Neural cell (in vitro differentiated cells): ENCODE measurements around the gene HBG1. TPM values are rescaled to one million over a fixed set of nuclear protein-coding genes. Genes with fewer than 3 reads are reported as not detected.

Experiments
- H2AFZ ChIP-seq: fragments of 200-600, 300-800 bp; sonication (generic), shearing (Covaris generic); 2 replicates; pipeline ENCODE4 v1.6.0; 2014; ENCODE audit warnings: low read depth, mild to moderate bottlenecking, antibody characterized with exemption, low read length, moderate library complexity
- H3F3A ChIP-seq: fragments of 200-600 bp; shearing (Covaris generic); 2 replicates; pipeline ENCODE4 v1.6.1; 2016; ENCODE audit warnings: mild to moderate bottlenecking, moderate library complexity, mixed read lengths, antibody characterized with exemption, low read length; ENCODE audit not compliant: insufficient read depth, poor library complexity, severe bottlenecking
- H3K27ac ChIP-seq: fragments of 200-600, 300-800 bp; sonication (generic), shearing (Covaris generic); 2 replicates; pipeline ENCODE4 v1.5.1; 2014; ENCODE audit warnings: mild to moderate bottlenecking, low read length, moderate library complexity
- H3K27me3 ChIP-seq: fragments of 300-800, 200-600 bp; sonication (generic), shearing (Covaris generic); 2 replicates; pipeline ENCODE4 v1.6.0; 2014; ENCODE audit warnings: mild to moderate bottlenecking, low read depth, low read length, moderate library complexity; ENCODE audit not compliant: insufficient read depth
- H3K36me3 ChIP-seq: fragments of 300-800, 200-600 bp; sonication (generic), shearing (Covaris generic); 2 replicates; pipeline ENCODE4 v1.5.1; 2014; ENCODE audit warnings: mild to moderate bottlenecking, antibody characterized with exemption, low read length, moderate library complexity; ENCODE audit not compliant: insufficient read depth
- H3K4me2 ChIP-seq: fragments of 300-800, 200-600 bp; sonication (generic), shearing (Covaris generic); 2 replicates; pipeline ENCODE4 v1.6.0; 2014; ENCODE audit warnings: mild to moderate bottlenecking, low read length
- H3K4me3 ChIP-seq: fragments of 300-800, 200-600 bp; sonication (generic), shearing (Covaris generic); 2 replicates; pipeline ENCODE4 v1.5.1; 2014; ENCODE audit warnings: mild to moderate bottlenecking, low read length, moderate library complexity
- H3K79me2 ChIP-seq: fragments of 200-600 bp; shearing (Covaris generic); replicated peaks from 2 replicates; pipeline ENCODE4 v1.6.0; 2014; ENCODE audit warnings: mild to moderate bottlenecking, low read length, moderate library complexity; ENCODE audit not compliant: insufficient read depth
- H3K9ac ChIP-seq: fragments of 300-800, 200-600 bp; sonication (generic), shearing (Covaris generic); 2 replicates; pipeline ENCODE4 v1.6.1; 2016; ENCODE audit warnings: mild to moderate bottlenecking, low read length, mixed read lengths
- H3K9me2 ChIP-seq: fragments of 200-600 bp; shearing (Covaris generic); 2 replicates; pipeline ENCODE4 v1.6.1; 2016; ENCODE audit warnings: mild to moderate bottlenecking, low read length, mixed read lengths; ENCODE audit not compliant: insufficient read depth
- H3K9me3 ChIP-seq: fragments of 200-600, 300-800 bp; sonication (generic), shearing (Covaris generic); 2 replicates; pipeline ENCODE4 v1.6.1; 2016; ENCODE audit warnings: mild to moderate bottlenecking, mixed run types, low read length, moderate library complexity, mixed read lengths
- H4K20me1 ChIP-seq: fragments of 200-600 bp; shearing (Covaris generic); 2 replicates; pipeline ENCODE4 v1.6.1; 2016; ENCODE audit warnings: mild to moderate bottlenecking, mixed run types; ENCODE audit not compliant: insufficient read depth
- CTCF ChIP-seq: fragments of 450-650 bp; IDR thresholded peaks from 2 replicates; pipeline ENCODE4 v1.5.1; 2014; ENCODE audit warnings: antibody characterized with exemption, mild to moderate bottlenecking, moderate library complexity; ENCODE audit not compliant: poor library complexity, severe bottlenecking
- EP300 ChIP-seq: fragments of 450-650 bp; conservative IDR thresholded peaks from 2 replicates; pipeline ENCODE4 v1.6.1; 2014; ENCODE audit warnings: antibody characterized with exemption, mild to moderate bottlenecking, moderate library complexity; ENCODE audit not compliant: poor library complexity, severe bottlenecking
- EZH2 ChIP-seq: fragments of 200-600, 300-800 bp; shearing (Covaris generic), sonication (generic); IDR thresholded peaks from 2 replicates; pipeline ENCODE4 v1.6.1; 2014; ENCODE audit warnings: antibody characterized with exemption, low read length, borderline replicate concordance, mild to moderate bottlenecking; ENCODE audit not compliant: insufficient read depth, poor library complexity, severe bottlenecking
- MXI1 ChIP-seq: fragments of 450-650 bp; conservative IDR thresholded peaks from 2 replicates; pipeline ENCODE4 v1.6.1; 2014; ENCODE audit warnings: antibody characterized with exemption, mild to moderate bottlenecking; ENCODE audit not compliant: poor library complexity, severe bottlenecking
- POLR2AphosphoS5 ChIP-seq: IDR thresholded peaks from 2 replicates; pipeline ENCODE4 v1.6.1; 2012
- RAD21 ChIP-seq: fragments of 450-650 bp; conservative IDR thresholded peaks from 2 replicates; pipeline ENCODE4 v1.6.1; 2014; ENCODE audit warnings: antibody characterized with exemption, mild to moderate bottlenecking, moderate library complexity
- REST ChIP-seq: IDR thresholded peaks from 2 replicates; pipeline ENCODE4 v1.6.1; 2012; ENCODE audit warnings: borderline replicate concordance
- SMC3 ChIP-seq: fragments of 450-650 bp; conservative IDR thresholded peaks from 2 replicates; pipeline ENCODE4 v1.6.1; 2014; ENCODE audit warnings: antibody characterized with exemption, mild to moderate bottlenecking, moderate library complexity; ENCODE audit not compliant: poor library complexity
- TAF1 ChIP-seq: IDR thresholded peaks from 2 replicates; pipeline ENCODE4 v1.6.1; 2012; ENCODE audit warnings: low read depth
- polyA plus RNA-seq: library from polyadenylated mRNA; depleted of rRNA; stranded (reverse); fragments of >200 nt; gene quantifications from 2 replicates; pipeline ENCODE4 v1.2.3, GENCODE V29; 2014

Gene HBG1
- polyA plus RNA-seq, 1 donor from 2014 or later: not detected

GRCh38 chr11:5267033-5267563, 17.4 kb upstream of the HBG1 start:
- no peak overlapping the region for H2AFZ ChIP-seq
- TF ChIP-seq MXI1 (no peak), RAD21 (no peak), POLR2AphosphoS5 (no peak), SMC3 (no peak), REST (no peak), CTCF (no peak), TAF1 (no peak), EZH2 (no peak), EP300 (no peak)
- H3K9me3 ChIP-seq: no peaks in the 10 kb centered on the region
- no peak overlapping the region for H3K4me3 ChIP-seq
- no peaks in the 10 kb centered on the region for H3K79me2 ChIP-seq
- no peaks in the 10 kb centered on the region for H3F3A ChIP-seq
- no peak overlapping the region for H3K9ac ChIP-seq
- H3K36me3 ChIP-seq: no peaks in the 10 kb centered on the region
- no peak overlapping the region for H3K4me2 ChIP-seq
- no peak overlapping the region for H3K27ac ChIP-seq
- no peaks in the 10 kb centered on the region for H3K9me2 ChIP-seq
- H3K27me3 ChIP-seq: no peaks in the 10 kb centered on the region
- H4K20me1 ChIP-seq: no peaks in the 10 kb centered on the region

GRCh38 chr11:5266609-5267008, 17.0 kb upstream of the HBG1 start:
- H3K36me3 ChIP-seq: no peaks in the 10 kb centered on the region
- H3K4me2 ChIP-seq: no peak overlapping the region
- H2AFZ ChIP-seq: no peak overlapping the region
- H3K9me3 ChIP-seq: no peaks in the 10 kb centered on the region
- no peak overlapping the region for H3K27ac ChIP-seq
- H3F3A ChIP-seq: no peaks in the 10 kb centered on the region
- no peak overlapping the region for H3K9ac ChIP-seq
- H3K27me3 ChIP-seq: no peaks in the 10 kb centered on the region
- no peak overlapping the region for H3K4me3 ChIP-seq
- no peaks in the 10 kb centered on the region for H3K9me2 ChIP-seq
- H4K20me1 ChIP-seq: no peaks in the 10 kb centered on the region
- H3K79me2 ChIP-seq: no peaks in the 10 kb centered on the region
- TF ChIP-seq EZH2 (no peak), CTCF (no peak), RAD21 (no peak)
